ENCODE data around the gene PCOLCE2.

The PCOLCE2 gene

GRCh38 chr3:142852009-142852408, 36.9 kb downstream of the PCOLCE2 start:
- Histone ChIP-seq H3K4me3 (no peak overlapping the region), H3K9me3 (ENCODE audit: low read depth, low read length) (no peaks in the 10 kb centered on the region), H3K27ac (no peak overlapping the region), H3K36me3 (ENCODE audit: insufficient read depth, low read length) (no peaks in the 10 kb centered on the region), H3K9ac (ENCODE audit: insufficient read length) (no peak overlapping the region)
- no peak for DNase-seq (ENCODE audit: low read depth, low spot score)
- no peak for TF ChIP-seq EZH2 (IDR thresholded peaks at IDR 0.05)

DNA sequence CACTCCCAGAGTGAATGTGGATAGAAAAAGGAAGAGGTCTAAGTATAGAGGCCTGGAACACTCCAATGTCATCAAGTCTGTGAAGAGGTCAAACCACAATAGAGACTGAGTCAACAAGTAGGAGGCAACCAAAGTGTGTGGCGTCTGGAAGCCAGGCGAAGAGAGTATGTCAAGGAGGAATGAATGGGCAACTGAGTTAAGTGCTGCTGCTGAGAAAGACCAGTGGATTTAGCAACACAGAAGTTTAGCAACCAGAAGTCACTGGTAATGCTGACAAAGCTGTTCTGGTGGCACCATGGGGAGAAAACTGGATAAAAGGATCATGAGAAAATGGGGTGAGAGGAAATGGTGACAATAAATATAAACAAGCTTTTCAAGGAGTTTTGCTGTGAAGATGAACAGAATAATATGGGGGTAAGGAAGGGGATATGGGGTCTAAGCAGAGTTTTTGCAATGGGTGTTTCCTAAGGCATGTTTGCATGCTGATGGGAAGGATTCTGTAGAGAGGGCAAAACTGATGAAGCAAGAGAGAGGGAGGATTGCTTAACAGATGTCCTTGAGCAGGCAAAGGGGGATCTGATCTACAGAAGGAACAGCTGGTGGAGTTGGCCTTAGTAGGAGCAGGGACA, 38.4 kb downstream of the PCOLCE2 start:
- peak overlapping the region; percentile 30 for H3K4me3 ChIP-seq
- H3K36me3 ChIP-seq (ENCODE audit: insufficient read depth, low read length) = no peaks in the 10 kb centered on the region
- peak overlapping the region; percentile 70 for H3K27ac ChIP-seq
- no peak for TF ChIP-seq EZH2 (IDR thresholded peaks at IDR 0.05)
- TF ChIP-seq POLR2AphosphoS5 (IDR thresholded peaks at IDR 0.05; ENCODE audit: borderline replicate concordance, low read depth, low read length) = peak; percentile 65; the same call in 1 of the 2 replicates
- peak; percentile 75 for TF ChIP-seq FOXP2 (optimal IDR thresholded peaks at IDR 0.05; ENCODE audit: control extremely low read depth, extremely low read length, insufficient read depth)
- H3K9ac ChIP-seq (ENCODE audit: insufficient read length) = no peak overlapping the region
- H3K9me3 ChIP-seq (ENCODE audit: low read depth, low read length) = no peaks in the 10 kb centered on the region
- peak; percentile 93 for DNase-seq (ENCODE audit: low read depth, low spot score)

DNA sequence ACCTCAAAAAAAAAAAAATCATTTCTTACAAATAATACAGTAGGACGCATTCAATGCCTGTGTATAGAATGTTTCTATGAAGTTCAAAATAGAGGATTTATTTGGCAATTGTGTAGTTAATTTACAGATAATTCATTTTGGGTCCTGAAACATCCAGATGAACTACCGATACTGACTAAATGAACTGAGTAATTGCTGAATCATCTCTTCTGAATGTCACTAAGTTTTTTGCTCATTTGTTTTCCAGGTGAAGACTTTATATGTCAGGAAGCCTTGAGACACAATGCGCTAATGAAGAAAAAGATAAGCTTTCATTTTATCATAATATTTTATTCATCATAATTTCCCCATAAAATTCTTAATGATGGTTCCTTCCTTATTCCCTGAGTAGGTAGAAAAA, 39.7 kb downstream of the PCOLCE2 start:
- no peak overlapping the region for H3K27ac ChIP-seq
- no peaks in the 10 kb centered on the region for H3K9me3 ChIP-seq (ENCODE audit: low read depth, low read length)
- TF ChIP-seq EZH2 (IDR thresholded peaks at IDR 0.05) (no peak), FOXP2 (optimal IDR thresholded peaks at IDR 0.05; ENCODE audit: control extremely low read depth, extremely low read length, insufficient read depth) (no peak), POLR2AphosphoS5 (IDR thresholded peaks at IDR 0.05; ENCODE audit: borderline replicate concordance, low read depth, low read length) (no peak)
- H3K4me3 ChIP-seq = no peak overlapping the region
- no peak overlapping the region for H3K9ac ChIP-seq (ENCODE audit: insufficient read length)
- DNase-seq (ENCODE audit: low read depth, low spot score) = no peak
- H3K36me3 ChIP-seq (ENCODE audit: insufficient read depth, low read length) = no peaks in the 10 kb centered on the region

DNA sequence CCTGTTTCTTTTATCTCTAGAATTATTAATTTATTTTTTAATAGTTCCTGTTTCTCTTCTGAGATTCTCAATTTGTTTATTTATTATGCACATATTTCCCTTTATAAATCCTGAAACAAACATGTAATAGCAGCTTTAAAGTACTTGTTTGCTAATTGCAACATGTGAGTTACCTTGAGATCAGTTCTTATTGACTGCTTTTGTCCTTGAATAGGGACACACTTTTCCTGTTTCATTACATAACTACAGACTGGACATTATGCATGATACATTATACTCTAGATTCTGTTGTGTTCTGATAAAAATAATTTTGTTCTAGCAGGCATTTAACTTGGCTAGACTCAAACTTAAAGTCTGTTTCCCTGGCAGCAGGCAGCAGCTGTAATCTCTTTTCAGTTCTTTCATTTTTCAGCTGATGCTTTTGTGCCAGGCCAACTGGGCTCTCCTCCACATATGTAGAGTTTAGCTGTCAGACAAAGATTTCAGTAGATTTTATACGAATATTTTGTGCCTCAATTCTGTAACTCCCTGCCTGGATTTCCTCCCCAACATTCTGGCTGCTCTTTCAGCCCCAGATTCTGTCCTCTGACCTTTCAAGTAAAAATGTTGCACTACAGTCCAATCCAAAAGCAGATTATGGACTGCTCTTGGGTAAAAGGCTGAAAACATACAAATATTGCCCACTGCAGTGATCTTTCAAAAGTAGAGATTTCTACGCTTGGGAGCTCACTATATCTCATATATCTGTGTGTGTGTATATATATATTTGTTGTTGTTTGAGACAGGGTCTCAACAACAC, 41.9 kb downstream of the PCOLCE2 start:
- no peaks in the 10 kb centered on the region for H3K36me3 ChIP-seq (ENCODE audit: insufficient read depth, low read length)
- H3K4me3 ChIP-seq = no peak overlapping the region
- DNase-seq (ENCODE audit: low read depth, low spot score) = no peak
- H3K27ac ChIP-seq = no peak overlapping the region
- H3K9me3 ChIP-seq (ENCODE audit: low read depth, low read length) = no peaks in the 10 kb centered on the region
- H3K9ac ChIP-seq (ENCODE audit: insufficient read length) = no peak overlapping the region
- TF ChIP-seq FOXP2 (optimal IDR thresholded peaks at IDR 0.05; ENCODE audit: control extremely low read depth, extremely low read length, insufficient read depth) (no peak), POLR2AphosphoS5 (IDR thresholded peaks at IDR 0.05; ENCODE audit: borderline replicate concordance, low read depth, low read length) (no peak), EZH2 (IDR thresholded peaks at IDR 0.05) (no peak)

- Histone ChIP-seq H3K27ac (no peak overlapping the region), H3K9me3 (ENCODE audit: low read depth, low read length) (no peaks in the 10 kb centered on the region), H3K4me3 (no peak overlapping the region), H3K36me3 (ENCODE audit: insufficient read depth, low read length) (no peaks in the 10 kb centered on the region), H3K9ac (ENCODE audit: insufficient read length) (no peak overlapping the region)
- TF ChIP-seq FOXP2 (optimal IDR thresholded peaks at IDR 0.05; ENCODE audit: control extremely low read depth, extremely low read length, insufficient read depth) (no peak), EZH2 (IDR thresholded peaks at IDR 0.05) (no peak), POLR2AphosphoS5 (IDR thresholded peaks at IDR 0.05; ENCODE audit: borderline replicate concordance, low read depth, low read length) (no peak)
- DNase-seq (ENCODE audit: low read depth, low spot score) = no peak
These were observed 44.4 kb downstream of the PCOLCE2 start for GRCh38 chr3:142844339-142844977.

DNA sequence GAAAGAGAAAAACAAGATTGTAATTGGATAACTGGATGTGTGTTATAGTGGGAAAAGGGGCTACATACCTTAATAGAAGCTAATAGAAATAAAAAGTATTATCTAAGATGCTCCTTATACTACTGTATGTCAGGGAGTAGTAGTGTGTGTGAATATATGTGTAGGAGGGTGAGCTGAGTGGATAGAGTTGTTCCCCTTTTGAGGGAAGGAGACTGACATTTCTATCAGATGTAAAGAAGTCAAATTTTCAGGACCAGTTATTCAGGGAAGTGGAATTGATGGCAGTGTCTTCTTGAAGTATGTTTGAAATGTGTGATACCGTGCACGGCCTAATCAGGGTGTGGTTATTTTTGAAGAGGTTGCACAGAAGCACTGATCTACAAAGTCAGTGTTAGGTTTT, 49.1 kb downstream of the PCOLCE2 start:
- H3K36me3 ChIP-seq (ENCODE audit: insufficient read depth, low read length) = no peaks in the 10 kb centered on the region
- H3K27ac ChIP-seq = no peak overlapping the region
- H3K4me3 ChIP-seq = no peak overlapping the region
- H3K9ac ChIP-seq (ENCODE audit: insufficient read length) = no peak overlapping the region
- DNase-seq (ENCODE audit: low read depth, low spot score) = no peak
- no peak for TF ChIP-seq POLR2AphosphoS5 (IDR thresholded peaks at IDR 0.05; ENCODE audit: borderline replicate concordance, low read depth, low read length)
- no peak for TF ChIP-seq EZH2 (IDR thresholded peaks at IDR 0.05)
- no peak for TF ChIP-seq FOXP2 (optimal IDR thresholded peaks at IDR 0.05; ENCODE audit: control extremely low read depth, extremely low read length, insufficient read depth)
- H3K9me3 ChIP-seq (ENCODE audit: low read depth, low read length) = no peaks in the 10 kb centered on the region

GRCh38 chr3:142837526-142837925, 51.4 kb downstream of the PCOLCE2 start:
- Histone ChIP-seq H3K9ac (ENCODE audit: insufficient read length) (no peak overlapping the region), H3K4me3 (no peak overlapping the region), H3K9me3 (ENCODE audit: low read depth, low read length) (no peaks in the 10 kb centered on the region), H3K27ac (no peak overlapping the region), H3K36me3 (ENCODE audit: insufficient read depth, low read length) (no peaks in the 10 kb centered on the region)
- no peak for TF ChIP-seq POLR2AphosphoS5 (IDR thresholded peaks at IDR 0.05; ENCODE audit: borderline replicate concordance, low read depth, low read length)
- TF ChIP-seq FOXP2 (optimal IDR thresholded peaks at IDR 0.05; ENCODE audit: control extremely low read depth, extremely low read length, insufficient read depth) = no peak
- TF ChIP-seq EZH2 (IDR thresholded peaks at IDR 0.05) = no peak
- DNase-seq (ENCODE audit: low read depth, low spot score) = no peak

DNA sequence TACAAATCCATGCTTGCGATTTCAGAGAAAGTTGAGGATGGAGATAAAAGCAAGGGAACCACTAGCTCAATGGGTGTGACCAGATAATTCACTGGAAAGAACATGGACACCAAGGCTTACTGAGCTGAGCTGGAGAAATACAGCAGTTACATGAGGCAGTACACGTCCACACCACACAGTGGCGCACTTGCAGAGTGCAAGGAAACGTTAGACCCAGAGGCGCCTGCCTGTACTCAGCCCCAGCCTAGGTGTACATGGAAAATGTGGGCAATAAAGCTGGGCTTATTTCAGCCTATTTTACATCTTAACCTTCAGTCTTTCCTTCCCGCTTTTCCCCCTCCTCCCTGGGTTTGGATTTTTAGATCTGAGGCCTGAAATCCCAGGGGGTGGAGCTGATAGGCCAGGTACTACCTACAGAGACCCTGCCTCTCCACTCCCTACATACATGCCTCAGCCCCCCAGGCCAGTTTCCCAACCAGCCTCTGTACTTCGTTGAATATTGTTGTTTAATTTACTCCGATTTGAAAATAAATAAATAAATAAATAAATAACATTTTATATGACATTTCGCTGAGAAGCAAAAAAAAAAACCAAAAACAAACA, 60.1 kb downstream of the PCOLCE2 start:
- Histone ChIP-seq H3K36me3 (ENCODE audit: insufficient read depth, low read length) (no peaks in the 10 kb centered on the region), H3K9ac (ENCODE audit: insufficient read length) (no peak overlapping the region), H3K4me3 (no peak overlapping the region), H3K9me3 (ENCODE audit: low read depth, low read length) (no peaks in the 10 kb centered on the region), H3K27ac (no peak overlapping the region)
- TF ChIP-seq EZH2 (IDR thresholded peaks at IDR 0.05) (no peak), FOXP2 (optimal IDR thresholded peaks at IDR 0.05; ENCODE audit: control extremely low read depth, extremely low read length, insufficient read depth) (no peak), POLR2AphosphoS5 (IDR thresholded peaks at IDR 0.05; ENCODE audit: borderline replicate concordance, low read depth, low read length) (no peak)
- peak; percentile 48 for DNase-seq (ENCODE audit: low read depth, low spot score)

All from SK-N-MC (cell line).